Transverse colon (tissue), 3 donors: ENCODE data around the gene UVRAG.

Source experiments
- CTCF ChIP-seq, 5 experiments: fragments of 200-600 bp in 3 of 5; fragments of 450-650 bp in 2 of 5; sonication (generic) in 3 of 5; IDR thresholded peaks; 1 replicate in 2 of 5; 2 replicates in 3 of 5; pipeline ENCODE4 v1.5.1; 2016 to 2017; ENCODE audit warnings: antibody characterized with exemption in 5 of 5, inconsistent platforms in 3 of 5, mild to moderate bottlenecking in 2 of 5, moderate library complexity in 1 of 5
- POLR2A ChIP-seq: fragments of 450-650 bp; IDR thresholded peaks from one replicate; pipeline ENCODE4 v1.6.1; 2016; ENCODE audit warnings: antibody characterized with exemption, mild to moderate bottlenecking, moderate library complexity

- TF ChIP-seq CTCF (IDR thresholded peaks at IDR 0.05), result no peak
- TF ChIP-seq POLR2A, result no peak
Observed at GRCh38 chr11:76083563-76084451, 268.8 kb downstream of the UVRAG start.
